ENCODE results near the gene CAMK1D. TPM values are rescaled to one million over a fixed set of nuclear protein-coding genes. Genes with fewer than 3 reads are reported as not detected.

Gene CAMK1D
- total and polyA plus RNA-seq, 5 donors, result 15.2 to 44.1 (median 26.6) TPM

GRCh38 chr10:12625393-12626023, 276.2 kb downstream of the CAMK1D start:
- Histone ChIP-seq H3K4me1 (ENCODE audit: control insufficient read depth, insufficient read depth, low read length) (no peaks in the 10 kb centered on the region), H3K27ac (ENCODE audit: low read length) (no peak overlapping the region), H3K27me3 (ENCODE audit: control insufficient read depth, insufficient read depth) (no peaks in the 10 kb centered on the region), H3K4me3 (ENCODE audit: low read length) (no peak overlapping the region), H3K9me3 (ENCODE audit: control insufficient read depth, low read length) (no peaks in the 10 kb centered on the region)
- 86% methylated on average over 12 of the region's 12 CpGs for WGBS
- intact Hi-C loops (cut with DNase I), result no loop called here
- DNase-seq, result no peak
- no peak for ATAC-seq

- Histone ChIP-seq H3K27ac (ENCODE audit: low read length) (no peak overlapping the region), H3K4me3 (ENCODE audit: low read length) (no peak overlapping the region), H3K27me3 (ENCODE audit: control insufficient read depth, insufficient read depth) (no peaks in the 10 kb centered on the region), H3K4me1 (ENCODE audit: control insufficient read depth, insufficient read depth, low read length) (no peaks in the 10 kb centered on the region), H3K9me3 (ENCODE audit: control insufficient read depth, low read length) (no peaks in the 10 kb centered on the region)
- DNase-seq (no peak), ATAC-seq (no peak)
- intact Hi-C loops (cut with DNase I), result no loop called here
- 96% methylated on average over 2 of the region's 2 CpGs for WGBS
These were observed 278.8 kb downstream of the CAMK1D start for GRCh38 chr10:12628153-12628552.

GRCh38 chr10:12628964-12629766, 279.8 kb downstream of the CAMK1D start:
- Histone ChIP-seq H3K9me3 (ENCODE audit: control insufficient read depth, low read length) (no peaks in the 10 kb centered on the region), H3K4me1 (ENCODE audit: control insufficient read depth, insufficient read depth, low read length) (no peaks in the 10 kb centered on the region), H3K4me3 (ENCODE audit: low read length) (no peak overlapping the region), H3K27me3 (ENCODE audit: control insufficient read depth, insufficient read depth) (no peaks in the 10 kb centered on the region), H3K27ac (ENCODE audit: low read length) (no peak overlapping the region)
- intact Hi-C loops (cut with DNase I), result no loop called here
- WGBS, result 39% methylated on average over 10 of the region's 10 CpGs
- DNase-seq, result no peak
- no peak for ATAC-seq

- WGBS, result 70% methylated on average over 5 of the region's 5 CpGs
- Histone ChIP-seq H3K4me1 (ENCODE audit: control insufficient read depth, insufficient read depth, low read length) (no peaks in the 10 kb centered on the region), H3K4me3 (ENCODE audit: low read length) (no peak overlapping the region), H3K27ac (ENCODE audit: low read length) (no peak overlapping the region), H3K27me3 (ENCODE audit: control insufficient read depth, insufficient read depth) (no peaks in the 10 kb centered on the region), H3K9me3 (ENCODE audit: control insufficient read depth, low read length) (no peaks in the 10 kb centered on the region)
- no peak for ATAC-seq
- intact Hi-C loops (cut with DNase I), result no loop called here
- DNase-seq, result no peak
These were observed 280.4 kb downstream of the CAMK1D start for GRCh38 chr10:12629767-12630165.

GRCh38 chr10:12631216-12631615, 281.9 kb downstream of the CAMK1D start:
- H3K27ac ChIP-seq (ENCODE audit: low read length), result no peak overlapping the region
- intact Hi-C loops (cut with DNase I), result no loop called here
- ATAC-seq (no peak), DNase-seq (no peak)
- H3K4me1 ChIP-seq (ENCODE audit: control insufficient read depth, insufficient read depth, low read length), result no peaks in the 10 kb centered on the region
- no peaks in the 10 kb centered on the region for H3K9me3 ChIP-seq (ENCODE audit: control insufficient read depth, low read length)
- WGBS, result 75% methylated on average over 3 of the region's 3 CpGs
- no peaks in the 10 kb centered on the region for H3K27me3 ChIP-seq (ENCODE audit: control insufficient read depth, insufficient read depth)
- H3K4me3 ChIP-seq (ENCODE audit: low read length), result no peak overlapping the region

- no peaks in the 10 kb centered on the region for H3K9me3 ChIP-seq (ENCODE audit: control insufficient read depth, low read length)
- no peak overlapping the region for H3K4me3 ChIP-seq (ENCODE audit: low read length)
- 94% methylated on average over 14 of the region's 14 CpGs for WGBS
- no peaks in the 10 kb centered on the region for H3K27me3 ChIP-seq (ENCODE audit: control insufficient read depth, insufficient read depth)
- intact Hi-C loops (cut with DNase I), result no loop called here
- H3K4me1 ChIP-seq (ENCODE audit: control insufficient read depth, insufficient read depth, low read length), result no peaks in the 10 kb centered on the region
- no peak overlapping the region for H3K27ac ChIP-seq (ENCODE audit: low read length)
- ATAC-seq, result no peak
- no peak for DNase-seq
These were observed 282.6 kb downstream of the CAMK1D start for GRCh38 chr10:12631787-12632562.

GRCh38 chr10:12633776-12634620, 284.7 kb downstream of the CAMK1D start:
- Histone ChIP-seq H3K9me3 (ENCODE audit: control insufficient read depth, low read length) (no peaks in the 10 kb centered on the region), H3K27ac (ENCODE audit: low read length) (no peak overlapping the region), H3K4me1 (ENCODE audit: control insufficient read depth, insufficient read depth, low read length) (no peaks in the 10 kb centered on the region), H3K27me3 (ENCODE audit: control insufficient read depth, insufficient read depth) (no peaks in the 10 kb centered on the region), H3K4me3 (ENCODE audit: low read length) (no peak overlapping the region)
- DNase-seq (no peak), ATAC-seq (no peak)
- intact Hi-C loops (cut with DNase I), result no loop called here
- 88% methylated on average over 11 of the region's 11 CpGs for WGBS

- H3K27me3 ChIP-seq (ENCODE audit: control insufficient read depth, insufficient read depth), result no peaks in the 10 kb centered on the region
- no peaks in the 10 kb centered on the region for H3K9me3 ChIP-seq (ENCODE audit: control insufficient read depth, low read length)
- 85% methylated on average over 10 of the region's 10 CpGs for WGBS
- H3K4me3 ChIP-seq (ENCODE audit: low read length), result no peak overlapping the region
- no peaks in the 10 kb centered on the region for H3K4me1 ChIP-seq (ENCODE audit: control insufficient read depth, insufficient read depth, low read length)
- no peak overlapping the region for H3K27ac ChIP-seq (ENCODE audit: low read length)
- DNase-seq (no peak), ATAC-seq (no peak)
- intact Hi-C loops (cut with DNase I), result no loop called here
These were observed 285.2 kb downstream of the CAMK1D start for GRCh38 chr10:12634621-12634931.

- Histone ChIP-seq H3K4me3 (ENCODE audit: low read length) (no peak overlapping the region), H3K9me3 (ENCODE audit: control insufficient read depth, low read length) (no peaks in the 10 kb centered on the region), H3K4me1 (ENCODE audit: control insufficient read depth, insufficient read depth, low read length) (no peaks in the 10 kb centered on the region), H3K27me3 (ENCODE audit: control insufficient read depth, insufficient read depth) (no peaks in the 10 kb centered on the region), H3K27ac (ENCODE audit: low read length) (no peak overlapping the region)
- 88% methylated on average over 10 of the region's 10 CpGs for WGBS
- DNase-seq (no peak), ATAC-seq (no peak)
- intact Hi-C loops (cut with DNase I), result no loop called here
These were observed 285.8 kb downstream of the CAMK1D start for GRCh38 chr10:12635127-12635541.

- Histone ChIP-seq H3K4me1 (ENCODE audit: control insufficient read depth, insufficient read depth, low read length) (no peaks in the 10 kb centered on the region), H3K27me3 (ENCODE audit: control insufficient read depth, insufficient read depth) (no peaks in the 10 kb centered on the region), H3K27ac (ENCODE audit: low read length) (no peak overlapping the region), H3K4me3 (ENCODE audit: low read length) (no peak overlapping the region), H3K9me3 (ENCODE audit: control insufficient read depth, low read length) (no peaks in the 10 kb centered on the region)
- WGBS, result 74% methylated on average over 3 of the region's 3 CpGs
- DNase-seq (no peak), ATAC-seq (no peak)
- intact Hi-C loops (cut with DNase I), result no loop called here
These were observed 287.2 kb downstream of the CAMK1D start for GRCh38 chr10:12636571-12636970.
